Thyroid gland (tissue), 4 donors: Measurements from ENCODE around the gene ZNF839.

Experiments used
- POLR2A ChIP-seq, 2 donors: fragments of 450-650 bp; IDR thresholded peaks; one replicate each; pipeline ENCODE4 v1.6.1; 2017; ENCODE audit warnings: antibody characterized with exemption in 2 of 2, mild to moderate bottlenecking in 2 of 2, moderate library complexity in 1 of 2
- TF ChIP-seq, protein P1 (sequence below), 6 experiments: fragments of 200-600 bp in 3 of 6; fragments of 450-650 bp in 3 of 6; sonication (generic) in 3 of 6; IDR thresholded peaks; one replicate each; pipeline ENCODE4 v1.5.1; 2016 to 2019; ENCODE audit warnings: antibody characterized with exemption in 6 of 6, mild to moderate bottlenecking in 2 of 6, inconsistent platforms in 1 of 6, moderate library complexity in 1 of 6

DNA sequence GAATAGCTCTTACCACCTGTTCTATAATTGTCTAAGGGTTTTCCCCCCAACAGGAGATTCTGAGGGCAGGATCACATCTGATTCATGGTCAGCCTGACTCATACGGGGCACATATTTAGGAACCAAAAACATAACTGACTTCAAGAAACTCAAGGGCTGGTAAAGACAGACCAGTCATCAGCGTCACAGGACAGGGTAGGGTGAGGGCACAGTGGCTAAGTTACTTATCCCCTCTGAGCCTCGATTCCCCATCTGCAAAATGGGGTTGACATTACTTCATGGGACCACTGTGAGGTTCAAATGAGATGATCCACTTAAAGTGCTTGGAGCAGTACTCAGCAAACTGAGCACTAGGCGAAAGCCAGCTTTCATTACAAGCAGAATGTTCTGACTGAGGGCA lies 42.5 kb downstream of the ZNF839 start:
- TF ChIP-seq, protein P1, sequence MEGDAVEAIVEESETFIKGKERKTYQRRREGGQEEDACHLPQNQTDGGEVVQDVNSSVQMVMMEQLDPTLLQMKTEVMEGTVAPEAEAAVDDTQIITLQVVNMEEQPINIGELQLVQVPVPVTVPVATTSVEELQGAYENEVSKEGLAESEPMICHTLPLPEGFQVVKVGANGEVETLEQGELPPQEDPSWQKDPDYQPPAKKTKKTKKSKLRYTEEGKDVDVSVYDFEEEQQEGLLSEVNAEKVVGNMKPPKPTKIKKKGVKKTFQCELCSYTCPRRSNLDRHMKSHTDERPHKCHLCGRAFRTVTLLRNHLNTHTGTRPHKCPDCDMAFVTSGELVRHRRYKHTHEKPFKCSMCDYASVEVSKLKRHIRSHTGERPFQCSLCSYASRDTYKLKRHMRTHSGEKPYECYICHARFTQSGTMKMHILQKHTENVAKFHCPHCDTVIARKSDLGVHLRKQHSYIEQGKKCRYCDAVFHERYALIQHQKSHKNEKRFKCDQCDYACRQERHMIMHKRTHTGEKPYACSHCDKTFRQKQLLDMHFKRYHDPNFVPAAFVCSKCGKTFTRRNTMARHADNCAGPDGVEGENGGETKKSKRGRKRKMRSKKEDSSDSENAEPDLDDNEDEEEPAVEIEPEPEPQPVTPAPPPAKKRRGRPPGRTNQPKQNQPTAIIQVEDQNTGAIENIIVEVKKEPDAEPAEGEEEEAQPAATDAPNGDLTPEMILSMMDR (IDR thresholded peaks at IDR 0.05), result no peak
- no peak for TF ChIP-seq POLR2A (IDR thresholded peaks at IDR 0.05)
